Lower lobe of right lung (tissue), 2 donors: ENCODE data around the gene USO1. TPM values are rescaled to one million over a fixed set of nuclear protein-coding genes. Genes with fewer than 3 reads are reported as not detected.

ENCODE experiments used
- ATAC-seq, 2 donors: fragments of 200-7000 bp; cut with Tn5 transposase; one replicate each; pipeline ENCODE4 v1.9.1; 2020 to 2022; ENCODE audit warnings: mild to moderate bottlenecking in 2 of 2, moderate library complexity in 2 of 2
- DNase-seq: peaks from one replicate; pipeline ENCODE4 v3.0.0-alpha.2; 2020
- H3K27ac ChIP-seq: fragments of 200-600 bp; one replicate; pipeline ENCODE4 v1.8.0; 2022
- H3K27me3 ChIP-seq: fragments of 200-600 bp; one replicate; pipeline ENCODE4 v1.8.0; 2022; ENCODE audit warnings: low read depth
- H3K36me3 ChIP-seq: fragments of 200-600 bp; one replicate; pipeline ENCODE4 v1.8.0; 2022; ENCODE audit warnings: mild to moderate bottlenecking
- H3K4me1 ChIP-seq: fragments of 200-600 bp; one replicate; pipeline ENCODE4 v1.8.0; 2022
- H3K4me3 ChIP-seq: fragments of 200-600 bp; one replicate; pipeline ENCODE4 v1.8.0; 2022; ENCODE audit warnings: mild to moderate bottlenecking
- H3K9me3 ChIP-seq: fragments of 200-600 bp; one replicate; pipeline ENCODE4 v1.8.0; 2022
- intact Hi-C: fragments of 100-400 bp; cut with DNase I; formaldehyde crosslinking; loops from one replicate; pipeline ENCODE4 v1.11.0; 2022
- total RNA-seq: library from RNA; stranded (reverse); fragmentation: NEBNext Ultra II Directional; extraction: Animal tissue kit (Norgen Biotek cat#: 25700); gene quantifications from one replicate; pipeline ENCODE4 v1.2.1, GENCODE V29; 2021
- TF ChIP-seq, protein P1 (sequence below): fragments of 200-600 bp; IDR thresholded peaks from one replicate; pipeline ENCODE4 v1.8.0; 2022; ENCODE audit warnings: antibody characterized with exemption, mild to moderate bottlenecking
- donor health status: DM: no; HTN: yes; CAD: no; lungs with severe emphysema.

The USO1 gene
- total RNA-seq, 1 donor from 2014 or later = 55.6 TPM

DNA sequence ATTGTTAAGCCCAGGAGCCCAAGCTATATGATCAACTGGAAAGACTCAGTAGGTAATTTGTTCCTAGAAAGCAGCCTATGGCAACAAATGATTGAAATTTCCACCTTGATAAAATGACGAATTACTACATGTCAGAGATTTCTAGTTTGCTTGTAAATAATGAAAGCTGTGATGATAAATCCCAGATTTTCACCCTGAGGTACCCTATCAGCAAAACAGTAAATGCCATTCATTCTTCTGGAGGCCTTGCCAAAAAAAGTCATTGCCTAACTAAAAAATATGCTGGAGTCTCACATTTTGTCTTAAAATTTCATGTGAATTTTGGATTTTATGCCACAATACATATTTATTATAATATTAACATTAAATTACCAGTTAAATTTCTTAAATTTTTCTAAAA, 106.5 kb downstream of the USO1 start:
- no peaks in the 10 kb centered on the region for H3K4me1 ChIP-seq
- DNase-seq = no peak
- H3K4me3 ChIP-seq = no peak overlapping the region
- H3K27me3 ChIP-seq = no peaks in the 10 kb centered on the region
- TF ChIP-seq, protein P1, sequence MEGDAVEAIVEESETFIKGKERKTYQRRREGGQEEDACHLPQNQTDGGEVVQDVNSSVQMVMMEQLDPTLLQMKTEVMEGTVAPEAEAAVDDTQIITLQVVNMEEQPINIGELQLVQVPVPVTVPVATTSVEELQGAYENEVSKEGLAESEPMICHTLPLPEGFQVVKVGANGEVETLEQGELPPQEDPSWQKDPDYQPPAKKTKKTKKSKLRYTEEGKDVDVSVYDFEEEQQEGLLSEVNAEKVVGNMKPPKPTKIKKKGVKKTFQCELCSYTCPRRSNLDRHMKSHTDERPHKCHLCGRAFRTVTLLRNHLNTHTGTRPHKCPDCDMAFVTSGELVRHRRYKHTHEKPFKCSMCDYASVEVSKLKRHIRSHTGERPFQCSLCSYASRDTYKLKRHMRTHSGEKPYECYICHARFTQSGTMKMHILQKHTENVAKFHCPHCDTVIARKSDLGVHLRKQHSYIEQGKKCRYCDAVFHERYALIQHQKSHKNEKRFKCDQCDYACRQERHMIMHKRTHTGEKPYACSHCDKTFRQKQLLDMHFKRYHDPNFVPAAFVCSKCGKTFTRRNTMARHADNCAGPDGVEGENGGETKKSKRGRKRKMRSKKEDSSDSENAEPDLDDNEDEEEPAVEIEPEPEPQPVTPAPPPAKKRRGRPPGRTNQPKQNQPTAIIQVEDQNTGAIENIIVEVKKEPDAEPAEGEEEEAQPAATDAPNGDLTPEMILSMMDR = no peak
- H3K36me3 ChIP-seq = no peaks in the 10 kb centered on the region
- intact Hi-C loops = no loop called here
- ATAC-seq = no peak
- H3K27ac ChIP-seq = no peak overlapping the region
- H3K9me3 ChIP-seq = no peaks in the 10 kb centered on the region

DNA sequence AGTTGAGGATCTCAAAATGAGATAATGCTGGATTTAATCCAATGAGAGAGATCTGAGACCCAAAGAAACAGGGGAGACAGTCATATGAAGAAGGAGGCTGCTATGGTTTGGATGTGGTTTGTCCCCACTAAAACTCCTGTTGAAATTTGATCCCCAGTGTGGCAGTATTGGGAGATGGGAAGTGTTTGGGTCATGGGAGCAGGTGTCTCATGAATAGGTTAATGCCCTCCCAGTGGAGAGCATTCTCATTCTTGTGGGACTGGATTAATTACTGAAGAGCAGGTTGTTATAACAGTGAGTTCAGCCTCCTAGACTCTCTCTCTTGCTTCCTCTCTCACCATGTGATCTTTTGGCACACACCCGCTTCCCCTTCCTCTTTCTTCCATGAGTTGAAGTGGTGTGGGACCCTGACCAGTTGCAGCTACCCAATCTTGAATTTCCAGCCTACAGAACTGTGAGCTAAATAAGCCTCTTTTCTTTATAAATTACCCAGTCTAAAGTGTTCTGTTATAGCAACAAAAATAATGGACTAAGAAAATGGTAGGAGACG, 107.6 kb downstream of the USO1 start:
- DNase-seq (no peak), ATAC-seq (peak in 1 of 2 donors; percentile 35)
- Histone ChIP-seq H3K4me3 (no peak overlapping the region), H3K4me1 (no peaks in the 10 kb centered on the region), H3K9me3 (no peaks in the 10 kb centered on the region), H3K36me3 (no peaks in the 10 kb centered on the region), H3K27me3 (no peaks in the 10 kb centered on the region), H3K27ac (no peak overlapping the region)
- TF ChIP-seq, protein P1 = no peak
- intact Hi-C loops = no loop called here

DNA sequence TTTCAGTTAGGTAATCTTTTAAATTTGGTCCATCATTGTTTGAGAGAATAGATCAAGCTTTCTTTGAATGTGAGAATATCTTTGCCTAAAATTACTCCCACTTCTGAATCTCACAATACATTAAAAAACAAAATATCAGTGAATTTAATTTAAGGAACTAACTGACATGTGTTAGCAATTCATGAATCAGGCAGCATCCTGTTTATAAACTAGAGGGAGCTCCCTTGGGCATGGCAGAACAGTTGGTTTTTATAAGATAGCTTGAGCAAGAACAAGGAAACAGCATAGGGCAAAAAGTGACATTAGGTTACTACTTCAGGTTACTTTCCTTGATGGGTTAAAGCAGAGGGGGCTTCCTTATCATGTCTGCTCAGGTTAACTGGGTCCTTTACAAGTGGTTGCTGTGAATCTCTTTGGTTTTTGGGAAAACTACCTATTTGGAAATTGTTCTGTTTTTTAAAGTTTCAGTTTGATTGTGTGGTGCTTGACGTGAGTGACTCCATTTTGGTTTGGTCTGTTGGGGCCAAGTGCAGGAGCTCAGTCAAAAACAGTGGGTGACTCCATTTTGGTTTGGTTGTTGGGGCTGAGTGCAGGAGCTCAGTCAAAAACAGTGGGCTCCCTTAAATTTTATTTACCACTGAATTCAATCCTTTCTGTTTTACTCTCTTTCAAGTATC, 109.9 kb downstream of the USO1 start:
- H3K9me3 ChIP-seq = no peaks in the 10 kb centered on the region
- DNase-seq = no peak
- no peaks in the 10 kb centered on the region for H3K4me1 ChIP-seq
- no peak overlapping the region for H3K4me3 ChIP-seq
- ATAC-seq = no peak
- H3K36me3 ChIP-seq = no peaks in the 10 kb centered on the region
- H3K27ac ChIP-seq = no peak overlapping the region
- intact Hi-C loops = no loop called here
- no peaks in the 10 kb centered on the region for H3K27me3 ChIP-seq
- TF ChIP-seq, protein P1 = no peak

DNA sequence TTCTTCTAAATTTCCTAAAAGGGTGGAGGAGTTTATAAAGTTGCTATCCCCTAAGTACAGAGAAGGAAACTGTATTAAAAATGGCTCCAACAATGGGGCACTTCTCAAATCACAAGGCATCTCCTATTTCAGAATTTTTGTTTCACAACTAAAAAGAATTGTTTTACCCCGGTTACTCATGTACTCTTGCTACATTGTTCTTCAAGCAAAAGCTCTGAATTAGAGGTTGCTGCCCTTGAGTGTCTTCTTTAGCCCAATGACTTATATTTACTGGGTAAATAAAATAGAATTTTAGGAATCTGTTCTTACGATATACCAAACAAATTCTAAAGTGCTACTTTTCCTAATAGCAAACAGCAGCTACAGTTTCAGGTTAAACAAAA, 110.4 kb downstream of the USO1 start:
- H3K4me3 ChIP-seq = no peak overlapping the region
- no peaks in the 10 kb centered on the region for H3K27me3 ChIP-seq
- intact Hi-C loops = no loop called here
- H3K9me3 ChIP-seq = no peaks in the 10 kb centered on the region
- DNase-seq = no peak
- H3K4me1 ChIP-seq = no peaks in the 10 kb centered on the region
- peak in 1 of 2 donors; percentile 23 for ATAC-seq
- H3K27ac ChIP-seq = no peak overlapping the region
- no peaks in the 10 kb centered on the region for H3K36me3 ChIP-seq
- TF ChIP-seq, protein P1 = no peak

DNA sequence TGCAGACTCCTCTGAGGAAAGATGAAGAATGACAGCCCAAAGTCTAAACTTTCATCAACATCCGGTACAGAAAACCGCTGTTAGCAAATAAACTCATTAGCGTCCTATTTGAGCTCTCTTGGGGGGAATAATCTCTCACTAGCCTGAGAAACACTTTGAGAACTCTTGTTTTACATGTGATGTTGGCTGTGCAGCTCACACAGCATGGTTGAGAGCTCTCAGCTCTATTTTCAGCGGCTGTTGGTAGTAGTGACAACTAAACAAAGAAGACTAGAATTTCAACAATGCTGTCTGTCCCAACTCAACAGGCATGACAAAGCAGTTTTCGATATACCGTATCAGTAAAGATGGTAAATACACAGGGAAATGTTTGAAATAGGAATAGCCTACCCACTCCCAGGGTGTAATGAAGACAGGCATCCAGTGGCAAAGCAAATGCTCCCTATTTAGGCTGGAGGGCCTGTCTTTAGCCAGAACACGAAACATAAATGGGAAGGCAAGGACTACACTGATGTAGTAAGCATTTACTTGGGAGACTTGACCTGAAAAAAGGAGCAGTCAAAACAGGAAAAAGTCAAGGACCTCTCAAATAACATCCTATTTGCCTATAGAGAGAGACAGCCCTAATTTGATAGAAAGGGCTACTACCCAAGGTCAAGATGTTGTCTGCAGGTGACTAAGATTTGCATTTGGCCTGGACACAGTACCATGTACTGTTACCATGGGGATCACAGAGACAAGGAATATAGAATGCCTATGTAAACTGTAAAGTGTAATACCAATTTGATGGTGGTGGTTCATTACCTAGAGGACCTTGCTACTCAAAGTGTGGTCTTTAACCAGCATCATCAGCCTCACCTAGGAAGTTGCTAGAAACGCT, 117.5 kb downstream of the USO1 start:
- Histone ChIP-seq H3K27me3 (no peaks in the 10 kb centered on the region), H3K36me3 (no peaks in the 10 kb centered on the region), H3K4me3 (no peak overlapping the region), H3K27ac (peak overlapping the region; percentile 11), H3K4me1 (peaks cover 19% of the 10 kb centered on the region), H3K9me3 (no peaks in the 10 kb centered on the region)
- DNase-seq = no peak
- peak; percentile 78 to 91 for ATAC-seq
- TF ChIP-seq, protein P1 = no peak
- intact Hi-C loops = no loop called here
